B cell (primary cell): ENCODE measurements around the gene PLXNB1. TPM values are rescaled to one million over a fixed set of nuclear protein-coding genes. Genes with fewer than 3 reads are reported as not detected.

ENCODE experiments used
- ATAC-seq: fragments of 200-7000 bp; cut with Tn5 transposase; one replicate; pipeline ENCODE4 v1.10.0; 2021; ENCODE audit warnings: low read depth, mild to moderate bottlenecking, moderate number of reproducible peaks, moderate library complexity
- CTCF ChIA-PET: fragments of 350-600 bp; sonication (Branson Sonifier 250); formaldehyde crosslinking; loops from one replicate; lab custom pipeline; 2021; ENCODE audit warnings: antibody characterized with exemption, inconsistent platforms; lab: Charles Lee
- POLR2A ChIA-PET: fragments of 350-600 bp; sonication (Branson Sonifier 250); formaldehyde crosslinking; loops from one replicate; lab custom pipeline; 2021; ENCODE audit warnings: antibody characterized with exemption; lab: Charles Lee
- DNase-seq: peaks from one replicate; pipeline ENCODE4 v3.0.0; 2013
- H2AFZ ChIP-seq: 2 replicates; pipeline ENCODE4 v1.6.1; 2012; ENCODE audit warnings: mild to moderate bottlenecking, low read depth, low read length; ENCODE audit not compliant: insufficient read depth, poor library complexity, severe bottlenecking
- H3K27ac ChIP-seq, 2 donors: 1 replicate in 1 of 2; 2 replicates in 1 of 2; pipeline ENCODE4 v1.5.1; 2012 to 2013; ENCODE audit warnings: low read length in 2 of 2, mild to moderate bottlenecking in 2 of 2, moderate library complexity in 1 of 2
- H3K27me3 ChIP-seq, 4 experiments: fragments of 200-600 bp in 1 of 4; sonication (generic) in 1 of 4; replicated peaks in 1 of 4; 1 replicate in 2 of 4; 2 replicates in 2 of 4; pipeline versions ENCODE4 v1.6.1 to v1.7.0; 2013 to 2016; ENCODE audit warnings: low read length in 3 of 4, mild to moderate bottlenecking in 2 of 4, mixed read lengths in 1 of 4, moderate library complexity in 1 of 4; ENCODE audit not compliant: insufficient read depth in 4 of 4, control insufficient read depth in 3 of 4; ENCODE audit errors: control extremely low read depth in 1 of 4
- H3K36me3 ChIP-seq, 2 experiments: replicated peaks in 1 of 2; 1 replicate in 1 of 2; 2 replicates in 1 of 2; pipeline versions ENCODE4 v1.6.1 to v1.7.1; 2013; ENCODE audit warnings: low read length in 1 of 2; ENCODE audit not compliant: insufficient read depth in 2 of 2, control insufficient read depth in 1 of 2; ENCODE audit errors: control extremely low read depth in 1 of 2, extremely low read depth in 1 of 2
- H3K4me1 ChIP-seq, 2 donors: fragments of 200-600 bp in 1 of 2; sonication (generic) in 1 of 2; 1 replicate in 1 of 2; 2 replicates in 1 of 2; pipeline versions ENCODE4 v1.5.1 to v1.6.1; 2013 to 2017; ENCODE audit warnings: low read length in 2 of 2; ENCODE audit not compliant: control insufficient read depth in 2 of 2, insufficient read depth in 2 of 2
- H3K4me2 ChIP-seq: replicated peaks from 2 replicates; pipeline ENCODE3; 2012; ENCODE audit warnings: mild to moderate bottlenecking, low read depth, low read length; ENCODE audit not compliant: poor library complexity, severe bottlenecking
- H3K4me3 ChIP-seq, 5 experiments: fragments of 200-600 bp in 1 of 5; sonication (generic) in 1 of 5; 1 replicate in 3 of 5; 2 replicates in 2 of 5; pipeline versions ENCODE4 v1.5.1 to v1.7.0; 2011 to 2016; ENCODE audit warnings: low read length in 4 of 5, mild to moderate bottlenecking in 4 of 5, low read depth in 2 of 5, control low read depth in 1 of 5, moderate library complexity in 1 of 5; ENCODE audit not compliant: insufficient read depth in 1 of 5; ENCODE audit errors: control extremely low read depth in 1 of 5, extremely low read depth in 1 of 5
- H3K79me2 ChIP-seq: fragments of 200-600 bp; sonication (generic); one replicate; pipeline ENCODE4 v1.6.0; 2016; ENCODE audit warnings: low read length; ENCODE audit not compliant: control insufficient read depth, insufficient read depth
- H3K9ac ChIP-seq: fragments of 200-600 bp; sonication (generic); 2 replicates; pipeline ENCODE4 v1.6.1; 2017; ENCODE audit warnings: mild to moderate bottlenecking, low read length, moderate library complexity
- H3K9me3 ChIP-seq, 3 donors: one replicate each; pipeline versions ENCODE4 v1.6.1 to v1.7.1; 2013; ENCODE audit warnings: low read length in 2 of 3; ENCODE audit not compliant: control insufficient read depth in 2 of 3, insufficient read depth in 1 of 3; ENCODE audit errors: control extremely low read depth in 1 of 3
- H4K20me1 ChIP-seq: 2 replicates; pipeline ENCODE4 v1.6.0; 2012; ENCODE audit warnings: mild to moderate bottlenecking, low read length; ENCODE audit not compliant: insufficient read depth, control insufficient read depth, poor library complexity, severe bottlenecking
- H3K27ac Mint-ChIP-seq: one replicate; pipeline ENCODE4 v1.8.0; 2021; ENCODE audit warnings: mixed read lengths
- H3K27me3 Mint-ChIP-seq: one replicate; pipeline ENCODE4 v1.8.0; 2021; ENCODE audit warnings: mixed read lengths
- H3K4me1 Mint-ChIP-seq: one replicate; pipeline ENCODE4 v1.8.0; 2021; ENCODE audit warnings: mixed read lengths
- H3K4me3 Mint-ChIP-seq: one replicate; pipeline ENCODE4 v1.8.0; 2021; ENCODE audit warnings: mixed read lengths
- H3K9me3 Mint-ChIP-seq: one replicate; pipeline ENCODE4 v1.8.0; 2022; ENCODE audit warnings: mixed read lengths; ENCODE audit not compliant: insufficient read depth
- EZH2 ChIP-seq: IDR thresholded peaks from 2 replicates; pipeline ENCODE4 v1.6.1; 2012; ENCODE audit warnings: borderline replicate concordance, low read depth, mild to moderate bottlenecking, moderate library complexity, low read length; ENCODE audit not compliant: insufficient read depth, poor library complexity, severe bottlenecking
- WGBS: methylation state at CpG from one replicate; pipeline ENCODE4 v1.1.5; 2013; ENCODE audit warnings: missing lambda C conversion rate; ENCODE audit not compliant: insufficient coverage; 5-methylcytosine and 5-hydroxymethylcytosine counted together
- intact Hi-C: fragments of 100-400 bp; cut with micrococcal nuclease; formaldehyde crosslinking; loops from one replicate; pipeline ENCODE4 v1.10.0; 2022
- polyA plus RNA-seq: library from polyadenylated mRNA; depleted of rRNA; stranded (reverse); fragments of >200 nt; gene quantifications from 2 replicates; pipeline ENCODE4 v1.2.3, GENCODE V29; 2012
- total RNA-seq, 2 donors: library from RNA; stranded (reverse); fragments of 120-200 nt in 1 of 2; gene quantifications; 1 replicate in 1 of 2; 2 replicates in 1 of 2; pipeline versions ENCODE4 v1.2.3 to v1.2.4, GENCODE V29; 2013 to 2022
- TF ChIP-seq, protein P1 (sequence below): fragments of 200-600 bp; IDR thresholded peaks from one replicate; pipeline ENCODE4 v1.8.0; 2022; ENCODE audit warnings: antibody characterized with exemption, mild to moderate bottlenecking

The PLXNB1 gene
- total and polyA plus RNA-seq, 2 donors (not counting 1 experiment from before 2014, with no cell fraction given): 0.95 to 5.0 TPM

DNA sequence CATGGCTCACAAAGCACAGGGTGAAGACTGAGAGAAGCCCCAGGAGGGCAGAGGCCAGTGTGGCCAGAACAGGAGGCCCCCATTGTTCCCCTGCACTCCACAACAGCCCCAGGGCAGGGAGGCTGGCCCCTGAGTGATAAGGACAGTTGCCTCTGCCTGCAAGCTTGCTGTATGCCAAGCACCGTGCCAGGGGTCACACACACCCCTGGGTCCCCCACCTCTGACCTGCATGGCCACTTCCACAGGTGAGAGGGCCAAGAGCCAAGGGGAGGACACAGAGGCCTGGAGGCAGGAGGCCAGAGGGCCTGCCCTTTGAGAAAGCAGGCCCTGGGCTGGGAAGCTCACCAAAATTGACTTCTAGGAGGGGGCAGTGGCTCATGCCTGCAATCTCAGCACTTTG lies 40.4 kb upstream of the PLXNB1 start:
- Mint-ChIP-seq H3K4me3 (peak overlapping the region; percentile 94), H3K27me3 (no peaks in the 10 kb centered on the region), H3K4me1 (peaks cover 70% of the 10 kb centered on the region), H3K9me3 (no peaks in the 10 kb centered on the region), H3K27ac (peak overlapping the region; percentile 88)
- peaks cover 89% of the 10 kb centered on the region for H3K79me2 ChIP-seq
- WGBS: 83% methylated on average over 1 of the region's 1 CpG
- peaks cover 0 to 38% of the 10 kb centered on the region in 2 experiments for H3K36me3 ChIP-seq
- H3K27me3 ChIP-seq: no peaks in the 10 kb centered on the region
- H3K9ac ChIP-seq: no peak overlapping the region
- no peaks in the 10 kb centered on the region for H3K9me3 ChIP-seq
- no peak for ATAC-seq
- TF ChIP-seq, protein P1, sequence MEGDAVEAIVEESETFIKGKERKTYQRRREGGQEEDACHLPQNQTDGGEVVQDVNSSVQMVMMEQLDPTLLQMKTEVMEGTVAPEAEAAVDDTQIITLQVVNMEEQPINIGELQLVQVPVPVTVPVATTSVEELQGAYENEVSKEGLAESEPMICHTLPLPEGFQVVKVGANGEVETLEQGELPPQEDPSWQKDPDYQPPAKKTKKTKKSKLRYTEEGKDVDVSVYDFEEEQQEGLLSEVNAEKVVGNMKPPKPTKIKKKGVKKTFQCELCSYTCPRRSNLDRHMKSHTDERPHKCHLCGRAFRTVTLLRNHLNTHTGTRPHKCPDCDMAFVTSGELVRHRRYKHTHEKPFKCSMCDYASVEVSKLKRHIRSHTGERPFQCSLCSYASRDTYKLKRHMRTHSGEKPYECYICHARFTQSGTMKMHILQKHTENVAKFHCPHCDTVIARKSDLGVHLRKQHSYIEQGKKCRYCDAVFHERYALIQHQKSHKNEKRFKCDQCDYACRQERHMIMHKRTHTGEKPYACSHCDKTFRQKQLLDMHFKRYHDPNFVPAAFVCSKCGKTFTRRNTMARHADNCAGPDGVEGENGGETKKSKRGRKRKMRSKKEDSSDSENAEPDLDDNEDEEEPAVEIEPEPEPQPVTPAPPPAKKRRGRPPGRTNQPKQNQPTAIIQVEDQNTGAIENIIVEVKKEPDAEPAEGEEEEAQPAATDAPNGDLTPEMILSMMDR: no peak
- no peak for TF ChIP-seq EZH2
- H4K20me1 ChIP-seq: peaks cover 35% of the 10 kb centered on the region
- no peak overlapping the region for H2AFZ ChIP-seq
- peak overlapping the region; percentile 57 to 99 for H3K27ac ChIP-seq
- no peak for DNase-seq
- H3K4me2 ChIP-seq: peak overlapping the region; percentile 95
- CTCF ChIA-PET: interaction anchor here (1.8 to 17.7 kb wide), 2 partner anchors 34 to 37 kb away, joined by 5 to 240 read pairs; partner anchors contain the start of gene SHISA5
- POLR2A ChIA-PET: interaction anchor here (0.5 kb wide), 1 partner anchor 56 kb away, joined by 5 read pairs; no protein-coding TSS in a partner anchor
- intact Hi-C loops: no loop called here
- peaks cover 65 to 75% of the 10 kb centered on the region in 2 donors for H3K4me1 ChIP-seq
- H3K4me3 ChIP-seq: no peak overlapping the region

DNA sequence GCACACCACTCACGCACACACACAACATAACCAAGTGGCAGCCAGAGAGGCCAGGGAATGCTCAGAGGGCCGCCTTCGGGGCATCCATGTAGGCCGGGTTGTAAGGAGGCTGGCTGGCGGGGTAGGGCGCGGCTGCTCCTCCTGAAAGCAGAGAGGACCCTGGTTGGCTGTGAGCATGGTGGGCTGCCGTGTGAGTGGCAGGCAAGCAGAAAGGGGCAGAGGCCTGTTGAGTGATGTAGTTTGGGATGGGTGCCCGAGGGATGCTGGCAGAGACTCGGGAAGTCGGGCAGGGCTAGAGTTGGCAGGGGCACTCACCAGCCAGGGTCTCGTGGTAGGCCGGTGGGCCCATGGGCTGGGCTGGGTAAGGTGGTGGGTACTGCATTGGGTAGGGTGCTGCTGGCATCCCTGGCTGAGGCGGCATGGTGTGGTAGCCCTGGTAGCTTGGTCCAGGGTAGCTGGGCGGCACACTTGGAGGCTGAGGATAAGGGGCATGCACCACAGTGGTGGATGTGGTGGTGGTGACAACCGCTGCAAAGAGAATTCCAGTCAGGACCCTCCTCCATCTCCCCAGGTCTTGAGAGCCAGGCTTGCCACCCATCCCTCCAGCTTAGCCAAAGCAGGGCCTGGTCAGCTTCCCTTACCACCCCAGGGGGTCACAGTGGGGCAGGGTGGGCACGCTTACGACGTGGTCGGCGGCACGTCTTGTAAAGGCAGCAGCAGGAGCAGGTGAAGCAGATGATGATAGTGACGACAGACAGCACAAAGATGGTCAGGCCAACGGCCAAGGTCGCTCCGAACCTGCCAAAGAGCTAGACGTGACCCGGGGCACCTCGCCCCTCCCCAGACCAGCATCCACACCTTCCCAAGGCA lies 39.4 kb upstream of the PLXNB1 start:
- H3K79me2 ChIP-seq: peaks cover 86% of the 10 kb centered on the region

More for the DNA sequence above, 39.4 kb upstream of the PLXNB1 start:
- Histone ChIP-seq H2AFZ (no peak overlapping the region), H3K27me3 (no peaks in the 10 kb centered on the region), H3K9me3 (no peaks in the 10 kb centered on the region), H3K36me3 (peaks cover 0 to 37% of the 10 kb centered on the region in 2 experiments), H3K4me1 (peaks cover 67 to 78% of the 10 kb centered on the region in 2 donors), H3K27ac (peak overlapping the region; percentile 57 to 99), H3K9ac (no peak overlapping the region), H4K20me1 (peaks cover 35% of the 10 kb centered on the region), H3K4me3 (no peak overlapping the region), H3K4me2 (peak overlapping the region; percentile 95)
- ATAC-seq: no peak
- ChIA-PET CTCF (interaction anchor here (0.5 to 17.7 kb wide), 5 partner anchors 8 to 305 kb away, joined by 3 to 240 read pairs (median 4); partner anchors contain the start of gene SHISA5), POLR2A (no interaction called here)
- Mint-ChIP-seq H3K4me3 (peak overlapping the region; percentile 94), H3K27me3 (no peaks in the 10 kb centered on the region), H3K27ac (peak overlapping the region; percentile 88), H3K4me1 (peaks cover 66% of the 10 kb centered on the region), H3K9me3 (no peaks in the 10 kb centered on the region)
- intact Hi-C loops: loop anchor here (10.0 kb wide), 1 partner anchor 216 kb away; the partner anchor contains the start of gene NCKIPSD
- DNase-seq: no peak
- 94% methylated on average over 25 of the region's 29 CpGs for WGBS
- no peak for TF ChIP-seq EZH2
- TF ChIP-seq, protein P1: no peak
